ENCODE measurements around the gene SULT1C3.

SULT1C3 gene

GRCh38 chr2:108257757-108258331 lies 18.1 kb downstream of the SULT1C3 start:
- no peaks in the 10 kb centered on the region for H3K36me3 ChIP-seq (ENCODE audit: low read depth)
- H3K4me3 ChIP-seq (ENCODE audit: severe bottlenecking), result no peak overlapping the region
- H3K4me1 ChIP-seq (ENCODE audit: insufficient read depth, poor library complexity, severe bottlenecking), result no peaks in the 10 kb centered on the region
- no peaks in the 10 kb centered on the region for H3K9me3 ChIP-seq (ENCODE audit: severe bottlenecking)
- no peak for DNase-seq (ENCODE audit: low spot score)
- ATAC-seq (ENCODE audit: low read depth), result no peak
- TF ChIP-seq, protein P1, sequence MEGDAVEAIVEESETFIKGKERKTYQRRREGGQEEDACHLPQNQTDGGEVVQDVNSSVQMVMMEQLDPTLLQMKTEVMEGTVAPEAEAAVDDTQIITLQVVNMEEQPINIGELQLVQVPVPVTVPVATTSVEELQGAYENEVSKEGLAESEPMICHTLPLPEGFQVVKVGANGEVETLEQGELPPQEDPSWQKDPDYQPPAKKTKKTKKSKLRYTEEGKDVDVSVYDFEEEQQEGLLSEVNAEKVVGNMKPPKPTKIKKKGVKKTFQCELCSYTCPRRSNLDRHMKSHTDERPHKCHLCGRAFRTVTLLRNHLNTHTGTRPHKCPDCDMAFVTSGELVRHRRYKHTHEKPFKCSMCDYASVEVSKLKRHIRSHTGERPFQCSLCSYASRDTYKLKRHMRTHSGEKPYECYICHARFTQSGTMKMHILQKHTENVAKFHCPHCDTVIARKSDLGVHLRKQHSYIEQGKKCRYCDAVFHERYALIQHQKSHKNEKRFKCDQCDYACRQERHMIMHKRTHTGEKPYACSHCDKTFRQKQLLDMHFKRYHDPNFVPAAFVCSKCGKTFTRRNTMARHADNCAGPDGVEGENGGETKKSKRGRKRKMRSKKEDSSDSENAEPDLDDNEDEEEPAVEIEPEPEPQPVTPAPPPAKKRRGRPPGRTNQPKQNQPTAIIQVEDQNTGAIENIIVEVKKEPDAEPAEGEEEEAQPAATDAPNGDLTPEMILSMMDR (IDR thresholded peaks at IDR 0.05; ENCODE audit: poor library complexity, severe bottlenecking), result no peak
- no peak overlapping the region for H3K27ac ChIP-seq (ENCODE audit: poor library complexity, severe bottlenecking)
- H3K27me3 ChIP-seq (ENCODE audit: insufficient read depth, poor library complexity, severe bottlenecking), result no peaks in the 10 kb centered on the region

GRCh38 chr2:108260773-108261172 lies 21.0 kb downstream of the SULT1C3 start:
- Histone ChIP-seq H3K36me3 (ENCODE audit: low read depth) (no peaks in the 10 kb centered on the region), H3K4me3 (ENCODE audit: severe bottlenecking) (no peak overlapping the region), H3K27me3 (ENCODE audit: insufficient read depth, poor library complexity, severe bottlenecking) (no peaks in the 10 kb centered on the region), H3K9me3 (ENCODE audit: severe bottlenecking) (no peaks in the 10 kb centered on the region), H3K27ac (ENCODE audit: poor library complexity, severe bottlenecking) (no peak overlapping the region), H3K4me1 (ENCODE audit: insufficient read depth, poor library complexity, severe bottlenecking) (no peaks in the 10 kb centered on the region)
- DNase-seq (ENCODE audit: low spot score) (no peak), ATAC-seq (ENCODE audit: low read depth) (no peak)
- TF ChIP-seq, protein P1 (IDR thresholded peaks at IDR 0.05; ENCODE audit: poor library complexity, severe bottlenecking), result no peak

DNA sequence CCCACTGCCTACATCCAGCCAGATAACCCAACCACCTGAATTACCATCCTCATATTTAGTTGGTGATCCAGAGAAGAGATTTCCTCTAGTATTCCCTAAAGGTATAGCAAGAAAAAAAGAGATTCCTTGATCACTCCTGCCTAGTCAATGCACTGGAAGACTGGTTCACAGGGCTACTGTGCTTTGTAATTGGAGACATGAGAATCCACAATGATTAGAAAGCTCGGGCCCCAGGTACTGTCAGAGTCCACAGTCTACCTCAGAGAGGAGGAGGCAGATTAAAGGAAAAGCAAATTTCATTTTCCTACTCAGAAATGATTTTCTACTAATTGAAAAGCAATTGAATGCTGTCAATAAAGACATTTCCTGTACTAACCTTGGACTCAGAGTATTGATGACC lies 22.3 kb downstream of the SULT1C3 start:
- Histone ChIP-seq H3K4me1 (ENCODE audit: insufficient read depth, poor library complexity, severe bottlenecking) (no peaks in the 10 kb centered on the region), H3K27me3 (ENCODE audit: insufficient read depth, poor library complexity, severe bottlenecking) (no peaks in the 10 kb centered on the region), H3K9me3 (ENCODE audit: severe bottlenecking) (no peaks in the 10 kb centered on the region), H3K4me3 (ENCODE audit: severe bottlenecking) (no peak overlapping the region), H3K27ac (ENCODE audit: poor library complexity, severe bottlenecking) (no peak overlapping the region), H3K36me3 (ENCODE audit: low read depth) (no peaks in the 10 kb centered on the region)
- DNase-seq (ENCODE audit: low spot score), result no peak
- ATAC-seq (ENCODE audit: low read depth), result no peak
- TF ChIP-seq, protein P1 (IDR thresholded peaks at IDR 0.05; ENCODE audit: poor library complexity, severe bottlenecking), result no peak

DNA sequence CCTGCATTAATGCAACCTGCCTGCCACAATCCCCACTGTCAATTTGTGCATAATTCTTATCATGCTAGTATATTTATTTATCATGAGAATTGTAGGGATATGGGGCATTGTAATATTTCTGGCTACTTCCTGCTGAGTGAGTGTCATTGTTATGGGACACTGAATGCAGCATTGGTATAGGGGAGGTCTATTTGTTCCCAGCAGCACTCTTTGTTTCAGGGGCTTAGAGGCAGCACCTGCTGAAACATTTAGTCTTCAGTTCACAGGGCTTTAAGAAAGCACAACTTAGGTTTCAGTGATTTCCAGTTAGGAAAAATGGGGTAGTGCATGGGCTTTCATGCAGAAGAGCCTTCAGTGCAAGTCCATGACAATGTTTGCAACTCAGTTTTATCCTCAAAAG lies 23.6 kb downstream of the SULT1C3 start:
- no peak for DNase-seq (ENCODE audit: low spot score)
- Histone ChIP-seq H3K4me1 (ENCODE audit: insufficient read depth, poor library complexity, severe bottlenecking) (peaks cover 12% of the 10 kb centered on the region), H3K4me3 (ENCODE audit: severe bottlenecking) (no peak overlapping the region), H3K27ac (ENCODE audit: poor library complexity, severe bottlenecking) (no peak overlapping the region), H3K36me3 (ENCODE audit: low read depth) (no peaks in the 10 kb centered on the region), H3K27me3 (ENCODE audit: insufficient read depth, poor library complexity, severe bottlenecking) (no peaks in the 10 kb centered on the region), H3K9me3 (ENCODE audit: severe bottlenecking) (no peaks in the 10 kb centered on the region)
- TF ChIP-seq, protein P1 (IDR thresholded peaks at IDR 0.05; ENCODE audit: poor library complexity, severe bottlenecking), result no peak
- no peak for ATAC-seq (ENCODE audit: low read depth)

GRCh38 chr2:108266218-108266617 lies 26.4 kb downstream of the SULT1C3 start:
- Histone ChIP-seq H3K4me1 (ENCODE audit: insufficient read depth, poor library complexity, severe bottlenecking) (peaks cover 15% of the 10 kb centered on the region), H3K4me3 (ENCODE audit: severe bottlenecking) (no peak overlapping the region), H3K9me3 (ENCODE audit: severe bottlenecking) (no peaks in the 10 kb centered on the region), H3K36me3 (ENCODE audit: low read depth) (no peaks in the 10 kb centered on the region), H3K27me3 (ENCODE audit: insufficient read depth, poor library complexity, severe bottlenecking) (no peaks in the 10 kb centered on the region), H3K27ac (ENCODE audit: poor library complexity, severe bottlenecking) (no peak overlapping the region)
- DNase-seq (ENCODE audit: low spot score), result no peak
- ATAC-seq (ENCODE audit: low read depth), result no peak
- TF ChIP-seq, protein P1 (IDR thresholded peaks at IDR 0.05; ENCODE audit: poor library complexity, severe bottlenecking), result no peak
